Suprapubic skin (tissue), 4 donors: ENCODE data around the gene ETV5. TPM values are rescaled to one million over a fixed set of nuclear protein-coding genes. Genes with fewer than 3 reads are reported as not detected.

Experiments used
- DNase-seq, 2 donors: peaks; one replicate each; pipeline ENCODE4 v3.0.0-alpha.2; 2019; ENCODE audit warnings: low spot score in 2 of 2
- H3K27ac ChIP-seq: fragments of 200-600 bp; sonication (generic); one replicate; pipeline ENCODE4 v1.5.1; 2019
- H3K27me3 ChIP-seq: fragments of 200-600 bp; sonication (generic); one replicate; pipeline ENCODE4 v1.5.1; 2019
- H3K36me3 ChIP-seq: fragments of 200-600 bp; sonication (generic); one replicate; pipeline ENCODE4 v1.5.1; 2019
- H3K4me1 ChIP-seq: fragments of 200-600 bp; sonication (generic); one replicate; pipeline ENCODE4 v1.5.1; 2019
- H3K4me3 ChIP-seq: fragments of 200-600 bp; sonication (generic); one replicate; pipeline ENCODE4 v1.5.1; 2019; ENCODE audit warnings: mild to moderate bottlenecking
- H3K9me3 ChIP-seq: fragments of 200-600 bp; sonication (generic); one replicate; pipeline ENCODE4 v1.5.1; 2019
- CTCF ChIP-seq, 2 donors: fragments of 200-600 bp in 1 of 2; fragments of 450-650 bp in 1 of 2; sonication (generic) in 1 of 2; IDR thresholded peaks; one replicate each; pipeline ENCODE4 v1.5.1; 2016 to 2019; ENCODE audit warnings: antibody characterized with exemption in 2 of 2, mild to moderate bottlenecking in 1 of 2, moderate library complexity in 1 of 2
- EP300 ChIP-seq: sonication (generic); formaldehyde crosslinking; IDR thresholded peaks from one replicate; pipeline ENCODE4 v1.6.1; 2017; ENCODE audit warnings: antibody characterized with exemption
- POLR2A ChIP-seq, 2 donors: fragments of 450-650 bp; IDR thresholded peaks; one replicate each; pipeline ENCODE4 v1.6.1; 2017; ENCODE audit warnings: antibody characterized with exemption in 2 of 2, mild to moderate bottlenecking in 2 of 2, moderate library complexity in 2 of 2
- POLR2AphosphoS5 ChIP-seq, 3 donors: sonication (generic); formaldehyde crosslinking; IDR thresholded peaks; one replicate each; pipeline ENCODE4 v1.6.1; 2017; ENCODE audit warnings: antibody characterized with exemption in 3 of 3
- WGBS: methylation state at CpG from one replicate; pipeline ENCODE4 v1.1.5; 2018; 5-methylcytosine and 5-hydroxymethylcytosine counted together
- total RNA-seq, 4 donors: library from RNA; depleted of rRNA; stranded (reverse); fragments of >200 nt; gene quantifications; one replicate each; pipeline ENCODE4 v1.1.0, GENCODE V29; 2016

Gene ETV5
- total RNA-seq, 4 donors from 2014 or later = 11.2 to 28.6 (median 16.7) TPM

- DNase-seq = no peak
- Histone ChIP-seq H3K27ac (no peak overlapping the region), H3K27me3 (no peaks in the 10 kb centered on the region), H3K4me1 (no peaks in the 10 kb centered on the region), H3K36me3 (no peaks in the 10 kb centered on the region), H3K4me3 (no peak overlapping the region), H3K9me3 (no peaks in the 10 kb centered on the region)
- no peak for TF ChIP-seq POLR2AphosphoS5 (IDR thresholded peaks at IDR 0.05)
- TF ChIP-seq POLR2A (IDR thresholded peaks at IDR 0.05) = no peak
- TF ChIP-seq CTCF (IDR thresholded peaks at IDR 0.05) = no peak
- no peak for TF ChIP-seq EP300
- WGBS = 61% methylated on average over 3 of the region's 3 CpGs
These were observed 105.9 kb downstream of the ETV5 start for GRCh38 chr3:186002884-186003472.

- Histone ChIP-seq H3K4me3 (no peak overlapping the region), H3K27ac (no peak overlapping the region), H3K4me1 (no peaks in the 10 kb centered on the region), H3K27me3 (no peaks in the 10 kb centered on the region), H3K9me3 (no peaks in the 10 kb centered on the region), H3K36me3 (no peaks in the 10 kb centered on the region)
- TF ChIP-seq EP300 = no peak
- TF ChIP-seq CTCF (IDR thresholded peaks at IDR 0.05) = no peak
- TF ChIP-seq POLR2A (IDR thresholded peaks at IDR 0.05) = no peak
- TF ChIP-seq POLR2AphosphoS5 (IDR thresholded peaks at IDR 0.05) = no peak
- no peak for DNase-seq
- 64% methylated on average over 2 of the region's 2 CpGs for WGBS
These were observed 107.0 kb downstream of the ETV5 start for GRCh38 chr3:186001842-186002241.

GRCh38 chr3:185999221-185999620 lies 109.7 kb downstream of the ETV5 start:
- WGBS = 89% methylated on average over 14 of the region's 14 CpGs
- H3K27ac ChIP-seq = no peak overlapping the region
- H3K9me3 ChIP-seq = no peaks in the 10 kb centered on the region
- no peak overlapping the region for H3K4me3 ChIP-seq
- no peaks in the 10 kb centered on the region for H3K4me1 ChIP-seq
- TF ChIP-seq POLR2AphosphoS5 (IDR thresholded peaks at IDR 0.05) (no peak), POLR2A (IDR thresholded peaks at IDR 0.05) (no peak), EP300 (no peak), CTCF (IDR thresholded peaks at IDR 0.05) (no peak)
- DNase-seq = no peak
- no peaks in the 10 kb centered on the region for H3K27me3 ChIP-seq
- H3K36me3 ChIP-seq = no peaks in the 10 kb centered on the region

- Histone ChIP-seq H3K4me3 (no peak overlapping the region), H3K27ac (no peak overlapping the region), H3K4me1 (no peaks in the 10 kb centered on the region), H3K36me3 (no peaks in the 10 kb centered on the region), H3K9me3 (no peaks in the 10 kb centered on the region), H3K27me3 (no peaks in the 10 kb centered on the region)
- 88% methylated on average over 2 of the region's 2 CpGs for WGBS
- DNase-seq = no peak
- TF ChIP-seq CTCF (IDR thresholded peaks at IDR 0.05) (no peak), POLR2A (IDR thresholded peaks at IDR 0.05) (no peak)
These were observed 110.8 kb downstream of the ETV5 start for GRCh38 chr3:185998136-185998535.

- Histone ChIP-seq H3K4me1 (no peaks in the 10 kb centered on the region), H3K4me3 (no peak overlapping the region), H3K9me3 (no peaks in the 10 kb centered on the region), H3K36me3 (no peaks in the 10 kb centered on the region), H3K27me3 (no peaks in the 10 kb centered on the region), H3K27ac (no peak overlapping the region)
- DNase-seq = no peak
- TF ChIP-seq POLR2A (IDR thresholded peaks at IDR 0.05) = no peak
- no peak for TF ChIP-seq CTCF (IDR thresholded peaks at IDR 0.05)
- TF ChIP-seq EP300 = no peak
- TF ChIP-seq POLR2AphosphoS5 (IDR thresholded peaks at IDR 0.05) = no peak
- WGBS = 89% methylated on average over 3 of the region's 3 CpGs
These were observed 111.8 kb downstream of the ETV5 start for GRCh38 chr3:185997130-185997529.

Other genes starting within 250 kb of the ETV5 start
- 100 to 1,000 TPM; 149 to 410 (median 231) TPM for gene TRA2B, start 171.1 kb downstream of the ETV5 start, total RNA-seq